Stimulated activated CD8-positive, alpha-beta memory T cell treated with anti-CD3 and anti-CD28 coated beads, Interleukin-7, amount 100 ng/mL, for 24 hours (primary cell): ENCODE results near the gene QARS1.

ENCODE experiments used
- DNase-seq: peaks from one replicate; pipeline ENCODE4 v3.0.0-alpha.2; 2020; ENCODE audit warnings: low read depth

The QARS1 gene

DNA sequence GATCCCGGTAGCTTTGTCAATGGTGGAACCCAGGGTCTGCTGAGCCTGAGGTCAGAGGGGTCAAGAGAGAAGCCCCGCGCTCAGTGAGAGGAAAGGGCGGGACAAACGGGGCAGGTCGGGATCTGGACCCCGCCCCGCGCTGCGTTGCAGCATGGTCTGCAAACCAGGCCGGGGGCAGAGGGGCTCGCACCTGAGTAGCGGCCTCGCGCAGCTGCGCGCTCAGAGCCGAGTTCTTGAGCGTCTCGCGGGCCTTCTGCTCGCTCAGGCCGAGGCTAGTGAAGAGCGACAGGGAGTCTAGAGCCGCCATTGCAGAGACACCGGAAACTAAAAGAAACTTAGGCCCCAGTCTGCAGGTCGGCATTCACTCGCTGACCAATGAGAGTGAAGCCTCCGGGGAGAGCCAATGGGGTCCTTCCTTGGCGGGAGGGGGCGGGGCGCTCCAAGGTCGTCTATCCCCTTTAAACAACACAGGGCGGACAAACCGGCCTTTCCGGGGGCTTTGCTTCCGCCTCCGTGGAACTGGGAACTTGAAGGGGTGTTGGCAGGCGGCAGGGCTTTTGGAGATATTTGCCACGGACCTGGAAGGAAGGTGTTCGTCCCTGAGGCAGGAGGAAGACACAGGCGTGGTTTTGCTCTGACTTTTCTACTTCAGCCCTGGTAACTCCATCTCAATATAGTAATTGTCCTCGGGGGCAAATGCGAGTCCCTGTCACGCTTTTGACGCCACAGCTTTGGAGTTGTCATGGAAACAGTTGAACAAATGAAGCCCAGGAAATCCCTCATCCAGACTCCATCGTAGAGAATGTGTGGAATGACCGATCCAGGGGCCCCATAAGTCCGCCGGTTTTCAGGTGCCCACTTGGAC, at the start of gene QARS1:
Gene QARS1, minus strand, starts transcription at position 331 of the 865 bp plus-strand sequence. Its CDS starts 24 bp downstream, at position 307.
- peak; percentile 83 for DNase-seq

DNA sequence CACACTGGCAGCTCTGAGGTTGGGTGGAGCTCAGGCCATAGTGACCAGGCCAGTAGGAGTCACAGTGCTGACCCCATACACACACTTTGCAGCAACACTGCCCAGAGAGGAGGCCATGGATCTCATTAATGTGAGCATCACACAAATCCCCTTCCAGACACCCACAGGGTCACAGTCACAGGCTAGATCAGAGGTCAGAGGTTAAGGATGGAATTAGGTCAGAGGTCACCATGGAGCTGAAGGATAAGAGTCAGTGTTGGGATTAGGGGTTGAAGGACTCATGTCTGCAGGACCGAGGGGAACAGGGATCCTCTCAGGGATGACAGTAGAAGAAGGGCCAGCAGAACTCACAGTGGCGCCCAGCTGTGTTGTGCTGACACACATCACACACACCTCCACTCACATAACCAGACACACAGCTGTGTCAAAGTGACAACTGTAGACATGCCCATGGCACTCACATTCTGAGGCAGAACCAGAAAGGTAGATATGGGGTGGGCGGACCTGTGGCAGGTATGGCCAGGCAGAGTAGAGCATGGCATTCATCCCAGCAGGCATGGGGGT, 48.9 kb upstream of the QARS1 start:
- DNase-seq, result no peak

DNA sequence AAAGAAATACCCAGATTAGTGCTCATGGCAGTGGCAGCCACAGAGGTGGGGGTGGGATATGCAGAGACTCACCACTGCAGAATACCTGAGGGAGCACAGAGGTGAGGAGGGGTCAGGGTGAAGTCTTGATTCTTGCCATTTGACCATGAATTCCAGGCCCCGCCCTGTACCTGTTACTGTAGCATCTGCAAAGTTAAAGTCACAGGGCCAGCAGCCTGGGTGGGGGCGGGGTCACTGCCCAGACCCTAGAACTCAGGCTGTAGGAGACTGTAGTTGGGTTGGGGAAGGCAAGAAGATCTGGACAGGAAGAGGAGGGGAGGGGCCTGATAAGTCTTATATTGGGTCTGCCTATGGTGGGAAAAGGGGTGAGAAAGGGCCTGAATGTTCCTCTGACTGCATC, 47.1 kb upstream of the QARS1 start:
- no peak for DNase-seq

DNA sequence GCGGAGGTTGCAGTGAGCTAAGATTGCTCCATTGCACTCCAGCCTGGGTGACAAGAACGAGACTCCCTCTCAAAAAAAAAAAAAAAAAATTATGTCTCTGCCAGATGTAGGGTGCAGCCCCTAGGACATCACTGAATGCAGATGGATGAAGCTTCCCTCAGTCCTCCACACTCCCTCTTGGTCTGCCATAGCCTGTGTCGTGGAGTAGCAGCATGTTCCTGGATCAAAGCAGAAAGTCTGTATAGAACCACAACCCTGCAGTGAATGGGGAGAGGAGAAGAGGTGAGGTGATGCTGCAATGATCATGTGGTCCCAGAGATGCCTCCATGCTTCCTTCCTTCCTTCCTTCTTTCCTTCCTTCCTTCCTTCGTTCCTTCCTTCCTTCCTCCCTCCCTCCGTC, 43.6 kb upstream of the QARS1 start:
- DNase-seq, result no peak

DNA sequence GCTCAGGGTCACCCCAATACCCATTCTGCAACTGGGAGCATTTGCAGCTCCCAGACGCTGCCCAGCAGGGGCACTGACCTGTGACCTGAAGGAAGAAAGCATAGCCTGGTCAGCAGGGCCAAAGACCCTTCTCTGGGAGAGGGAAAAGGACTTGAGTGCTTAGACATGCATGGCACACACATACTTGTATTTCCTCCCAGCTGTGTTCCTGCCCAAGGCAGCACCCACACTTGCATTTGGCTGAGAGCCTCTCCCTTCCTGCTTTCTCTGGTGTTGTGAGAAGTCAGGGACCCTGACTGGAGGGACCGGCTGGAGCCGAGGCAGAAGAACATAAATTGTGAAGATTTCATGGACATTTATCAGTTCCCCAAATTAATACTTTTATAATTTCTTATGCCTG, 35.5 kb upstream of the QARS1 start:
- DNase-seq, result no peak

DNA sequence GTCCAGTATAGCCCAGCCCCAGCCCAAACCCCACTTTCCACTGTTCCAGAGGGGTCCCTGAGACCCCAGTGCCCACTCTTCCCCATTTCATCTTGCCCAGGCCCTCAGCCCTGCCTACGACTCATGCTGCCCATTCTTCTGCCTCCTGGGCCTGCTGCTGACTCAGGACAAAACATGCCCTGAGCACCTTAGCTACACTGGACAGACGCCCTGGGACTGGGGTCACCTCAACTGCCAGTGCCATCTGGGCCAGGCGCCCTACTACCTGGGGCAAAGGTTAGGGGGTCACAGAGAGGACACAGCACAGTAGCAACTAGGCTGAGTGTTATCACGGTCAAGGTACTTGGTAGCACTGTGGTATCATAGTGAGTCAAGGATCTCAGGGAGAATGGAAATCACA, 30.9 kb upstream of the QARS1 start:
- no peak for DNase-seq

DNA sequence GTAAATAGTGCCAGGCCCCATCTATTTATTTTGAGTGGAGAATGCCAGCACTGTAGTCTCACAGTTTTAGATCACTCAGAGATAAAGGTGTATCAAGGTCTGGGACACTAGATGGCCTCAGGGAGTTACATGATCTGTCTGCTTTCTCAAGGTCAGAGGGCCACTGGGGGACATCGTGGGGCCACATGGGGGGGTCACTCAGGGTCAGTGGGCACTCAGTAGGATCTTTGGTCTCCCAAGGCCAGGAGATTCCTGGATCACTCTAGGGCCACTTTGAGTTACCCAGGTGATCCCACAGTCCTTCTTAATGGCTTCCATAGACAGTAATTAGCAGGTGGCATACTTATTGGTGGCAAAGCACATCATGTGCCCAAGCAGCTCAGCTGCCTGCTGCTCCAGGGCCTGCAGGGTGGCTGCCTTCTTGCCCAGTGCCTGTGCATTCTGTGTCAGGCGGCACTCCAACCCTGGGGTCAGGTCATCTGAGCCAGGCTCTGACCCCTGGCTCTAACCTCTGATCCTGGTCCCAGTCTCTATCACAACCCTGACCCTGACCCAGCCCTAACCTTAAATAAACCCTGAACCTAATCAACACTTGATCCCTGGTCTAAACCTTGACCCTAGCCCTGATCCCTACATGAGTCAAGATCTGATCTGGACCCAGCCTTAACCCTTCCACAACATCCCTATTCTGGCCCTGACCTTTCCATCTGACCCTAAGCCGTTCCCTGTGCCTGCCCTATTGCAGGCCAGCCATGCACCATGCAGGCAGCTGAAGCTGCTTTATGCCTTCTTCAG, 30.1 kb upstream of the QARS1 start:
- no peak for DNase-seq

DNA sequence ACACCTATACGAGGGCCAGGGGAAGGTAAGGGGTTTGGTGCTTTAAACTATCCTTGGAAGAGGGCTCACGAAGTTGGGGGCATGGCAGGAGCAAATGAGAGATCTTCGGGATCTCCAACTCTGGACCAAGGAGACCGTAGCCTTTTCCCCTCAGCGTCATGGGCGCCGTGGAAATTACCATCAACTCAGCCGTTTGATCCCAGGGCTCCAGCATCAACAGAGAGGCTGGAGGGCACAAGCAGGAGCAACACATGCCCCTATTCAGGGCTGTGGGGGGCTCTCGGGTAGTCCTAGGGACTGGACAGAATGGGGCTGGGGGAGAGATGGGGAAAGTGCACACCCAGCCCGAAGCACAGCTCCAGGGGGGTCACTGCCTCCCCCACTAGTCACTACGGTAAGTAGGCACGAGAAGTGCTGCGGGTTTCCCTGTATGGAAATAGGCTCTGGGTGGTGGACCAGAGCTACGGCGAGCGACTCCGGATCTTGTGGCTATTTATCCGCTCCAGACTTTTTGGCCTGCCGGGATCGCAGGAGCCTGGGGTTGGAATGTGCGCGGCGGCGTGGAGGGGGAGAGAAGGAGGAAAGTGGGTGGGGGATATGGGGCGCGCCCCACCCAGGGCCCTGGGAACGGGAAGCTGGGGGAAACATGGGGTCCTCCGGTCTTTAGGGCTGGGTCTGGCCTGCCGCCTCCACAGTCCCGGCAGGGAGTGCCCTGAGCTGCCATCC, 28.8 kb upstream of the QARS1 start:
- DNase-seq, result no peak

DNA sequence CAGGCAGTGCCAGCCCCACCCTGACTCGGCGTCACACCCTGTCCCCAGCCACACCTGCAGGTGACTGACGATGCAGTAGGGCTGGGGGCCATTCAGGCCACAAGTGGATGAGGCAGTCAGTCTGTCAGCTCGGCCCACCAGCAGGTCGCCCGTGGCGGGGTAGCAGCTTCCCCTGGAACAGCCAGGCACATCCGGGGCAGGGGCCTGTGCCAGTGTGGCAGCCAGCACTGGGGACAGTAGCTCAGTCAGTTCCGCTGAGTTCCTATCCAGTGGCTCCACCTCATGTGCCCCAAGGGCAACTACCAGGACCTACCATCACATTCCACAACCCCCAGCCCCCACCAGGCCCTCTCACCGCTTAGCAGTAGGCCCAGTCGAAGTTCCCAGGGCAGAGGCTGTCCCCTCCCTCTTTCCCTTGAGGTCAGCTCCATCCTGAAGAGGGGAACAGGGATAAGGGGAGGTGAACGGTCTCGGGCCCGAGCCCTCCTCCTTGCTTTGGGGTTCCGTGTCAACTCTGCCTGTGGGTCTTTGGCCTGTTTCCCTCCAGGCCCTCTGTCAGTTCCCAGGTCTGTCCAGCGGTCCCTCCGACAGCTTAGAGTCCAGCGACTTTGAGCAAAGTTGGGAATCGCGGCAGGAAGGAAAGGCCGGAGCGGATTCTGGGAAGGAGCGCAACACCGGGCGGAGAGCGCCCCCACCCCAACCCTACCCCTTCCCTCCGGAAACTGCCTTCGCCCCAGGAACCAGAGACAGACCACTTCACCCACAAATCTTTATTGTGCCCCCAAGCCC, 28.1 kb upstream of the QARS1 start, which contains the start of gene LAMB2:
Gene LAMB2, minus strand, starts transcription at position 614 of the 789 bp plus-strand sequence. Its CDS starts 183 bp downstream, at position 431.
- no peak for DNase-seq

DNA sequence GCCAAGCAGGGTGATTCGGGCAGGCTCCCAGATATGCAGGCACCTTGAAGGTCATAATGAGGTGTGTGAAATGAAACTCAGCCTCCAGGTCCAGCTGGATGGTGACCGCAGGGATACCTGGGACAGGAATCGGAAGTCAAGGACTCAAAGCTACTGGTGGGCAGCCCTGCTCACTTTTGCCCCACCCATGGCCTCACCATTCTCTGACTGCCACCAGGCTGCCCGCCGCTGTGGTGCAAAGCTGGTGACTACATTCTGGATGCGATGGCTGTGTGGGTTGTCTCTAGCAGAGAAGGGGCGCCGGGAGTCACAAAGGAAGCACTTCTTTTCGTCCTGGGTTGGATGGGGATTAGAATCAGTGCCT, 27.5 kb upstream of the QARS1 start:
- DNase-seq, result no peak

DNA sequence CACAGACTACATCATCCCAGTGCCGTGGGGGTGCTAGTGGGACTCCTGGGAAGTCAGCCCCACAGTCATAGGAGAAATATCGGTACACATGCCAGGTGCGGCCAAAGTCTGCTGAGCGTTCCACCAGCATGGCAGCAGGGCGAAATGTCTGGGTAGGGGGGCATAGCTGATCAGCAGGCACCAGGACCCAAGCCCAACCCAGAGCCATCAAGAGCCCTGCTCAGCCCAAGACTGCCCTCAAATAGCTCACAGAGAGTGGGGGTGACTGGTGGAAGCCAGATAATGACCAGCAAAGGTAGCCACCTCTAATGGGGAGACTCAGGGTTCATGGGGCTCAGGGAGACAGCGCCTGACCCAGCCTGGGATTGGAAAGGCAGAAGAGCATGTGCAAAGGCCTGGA, 27.0 kb upstream of the QARS1 start:
- no peak for DNase-seq

DNA sequence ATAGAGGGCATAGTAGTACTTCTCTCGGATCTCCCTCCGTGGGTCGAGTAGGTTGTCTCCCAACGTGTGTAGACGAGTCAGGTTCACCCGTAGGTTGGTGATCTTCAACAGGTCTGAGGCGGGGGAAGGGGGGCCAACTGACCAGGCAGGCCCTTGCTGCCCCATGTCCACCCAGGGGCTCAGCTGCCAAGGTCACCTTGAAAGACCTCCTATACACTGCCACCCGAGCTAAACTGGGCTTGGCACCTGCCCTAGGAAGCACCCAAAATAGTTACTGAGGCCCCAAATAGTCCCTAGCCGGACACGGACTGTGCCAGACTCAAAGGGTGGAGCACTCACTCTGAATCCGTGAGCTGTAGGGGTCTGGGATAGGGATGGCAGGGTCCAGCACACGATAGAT, 26.5 kb upstream of the QARS1 start:
- no peak for DNase-seq

DNA sequence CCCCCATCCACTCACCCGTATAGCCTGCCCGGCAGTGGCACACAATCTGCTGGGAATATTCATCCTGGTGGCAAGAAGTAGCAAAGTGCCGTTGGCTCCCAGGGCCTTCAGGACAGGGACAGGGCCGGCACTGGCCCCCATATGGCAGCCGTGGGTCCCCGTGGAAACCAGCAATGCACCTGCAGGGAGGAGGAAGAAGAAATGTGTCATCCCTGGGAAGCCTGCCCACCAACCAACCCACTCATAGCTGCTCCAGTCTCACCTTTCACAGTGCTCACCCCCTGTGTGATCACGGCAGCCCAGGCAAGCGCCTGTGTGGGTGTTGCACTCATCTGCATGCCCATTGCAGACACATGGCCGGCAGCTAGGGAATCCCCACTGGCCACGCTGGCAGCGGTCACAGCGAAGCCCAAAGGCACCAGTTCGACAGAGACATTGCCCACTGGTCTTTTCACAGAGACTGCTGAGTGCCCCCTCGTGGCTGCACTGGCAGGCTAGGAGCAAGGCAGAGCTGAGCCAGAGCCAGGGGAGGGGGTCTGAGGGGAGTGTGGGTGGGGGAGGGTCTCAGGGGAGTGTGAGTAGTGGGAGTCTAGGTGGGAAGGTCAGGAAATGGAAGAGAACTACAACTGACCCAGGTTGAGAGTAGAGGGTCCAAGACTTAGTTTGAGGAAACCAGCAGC, 20.6 kb upstream of the QARS1 start:
- DNase-seq, result no peak

DNA sequence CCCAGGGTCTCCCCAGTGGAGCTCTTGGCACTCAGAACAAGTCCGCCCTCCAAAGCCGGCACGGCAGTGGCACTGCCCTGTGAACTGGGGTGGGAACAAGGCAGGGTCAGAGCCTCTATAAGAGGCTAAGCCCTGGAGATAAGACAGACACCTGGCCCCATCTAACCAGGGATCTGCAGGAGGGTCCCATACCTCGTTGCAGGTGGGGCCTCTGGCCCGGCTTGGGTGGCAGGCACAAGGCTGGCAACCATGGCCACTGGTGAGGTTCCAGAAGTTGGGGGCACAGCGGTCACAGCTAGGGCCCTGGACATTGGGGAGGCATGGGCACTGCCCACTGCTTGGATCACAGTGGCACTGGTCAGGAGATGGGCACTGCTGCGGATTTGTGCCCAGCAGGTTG, 19.6 kb upstream of the QARS1 start:
- no peak for DNase-seq

DNA sequence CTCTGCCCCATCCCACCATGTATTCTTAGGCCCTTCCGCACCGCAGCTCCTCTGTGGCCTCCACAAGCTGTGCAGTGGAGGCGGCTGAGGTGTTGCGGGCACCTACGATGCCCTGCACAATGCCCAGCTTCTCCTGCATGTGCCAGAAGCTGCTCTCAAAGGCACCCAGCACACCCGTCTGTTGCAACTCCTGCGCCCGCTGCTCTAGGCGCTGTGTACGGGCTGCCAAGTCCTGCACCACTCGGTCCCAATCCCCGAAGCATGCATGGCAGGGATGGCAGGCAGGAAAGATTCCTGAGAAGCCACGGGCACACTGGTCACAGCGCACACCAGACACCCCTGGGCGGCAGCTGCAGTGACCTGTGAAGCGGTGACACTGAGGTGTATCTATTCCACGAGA, 19.1 kb upstream of the QARS1 start:
- DNase-seq, result no peak

DNA sequence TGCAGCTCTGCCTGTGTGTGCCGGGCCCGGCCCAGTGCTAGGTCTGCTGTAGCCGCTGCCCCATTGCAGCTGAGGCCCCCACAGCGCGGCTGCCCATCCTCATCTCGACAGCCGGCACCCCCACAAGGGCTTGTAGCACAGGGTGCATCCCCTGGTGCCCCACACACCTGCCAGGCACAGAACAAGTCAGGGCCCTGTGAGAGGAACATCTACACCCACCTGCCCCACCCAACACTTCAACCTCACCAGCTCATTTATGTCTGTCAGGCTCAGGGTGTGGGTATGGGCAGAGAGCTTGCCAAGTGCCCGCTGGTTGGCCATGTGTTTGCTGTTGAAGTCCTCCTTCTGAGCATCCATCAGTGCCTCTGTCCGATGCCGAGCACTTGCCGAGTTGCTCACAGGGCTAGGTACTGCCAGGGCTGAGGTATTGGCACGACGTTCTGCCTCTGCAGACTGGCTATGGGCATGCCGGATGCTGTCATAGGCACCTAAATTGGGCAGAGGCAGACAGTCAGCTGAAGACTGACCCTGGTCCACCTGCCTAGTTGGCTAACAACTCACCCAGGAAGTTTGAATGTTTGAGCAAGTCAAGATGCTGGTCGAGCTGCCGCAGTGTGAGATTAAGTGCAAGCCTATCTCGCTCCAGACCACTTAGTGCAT, 18.5 kb upstream of the QARS1 start:
- DNase-seq, result no peak

DNA sequence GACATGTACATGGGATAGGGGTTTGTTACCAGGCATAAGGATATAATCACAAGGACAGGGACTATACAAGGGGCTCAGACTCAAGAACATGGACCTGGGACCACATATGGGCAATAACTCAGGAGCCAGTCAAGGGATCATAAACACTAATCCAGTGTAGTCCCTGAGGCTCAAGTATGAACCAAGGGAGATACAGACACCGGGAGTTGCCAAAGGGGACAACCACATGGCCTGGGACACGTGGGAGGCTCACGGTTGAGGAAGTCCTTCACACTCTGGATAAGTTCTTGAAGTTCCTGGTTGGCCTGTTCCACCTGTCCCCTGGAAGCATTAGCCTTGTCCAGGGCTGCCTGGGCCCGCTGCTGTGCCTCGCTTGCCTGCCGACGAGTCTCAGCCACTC, 17.9 kb upstream of the QARS1 start:
- no peak for DNase-seq

DNA sequence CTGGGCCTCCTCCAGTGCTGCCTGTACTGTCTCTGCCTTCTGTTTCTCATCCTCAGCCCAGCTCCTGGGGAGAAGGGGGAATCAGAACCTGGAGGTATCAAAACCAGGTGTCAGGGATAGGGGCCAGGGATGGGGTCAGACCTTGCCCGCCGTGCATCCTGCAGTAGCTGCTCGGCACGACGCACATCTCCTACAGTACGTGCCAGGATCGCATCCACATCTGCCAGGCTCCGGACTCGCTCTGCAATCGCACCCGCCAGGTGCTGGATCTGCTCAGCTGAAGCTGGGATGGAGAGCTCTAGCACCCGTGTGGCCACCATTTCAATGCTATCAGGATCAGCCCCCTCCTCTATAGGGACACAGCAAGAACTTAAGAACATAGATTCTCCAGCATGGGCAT, 17.5 kb upstream of the QARS1 start:
- DNase-seq, result no peak

DNA sequence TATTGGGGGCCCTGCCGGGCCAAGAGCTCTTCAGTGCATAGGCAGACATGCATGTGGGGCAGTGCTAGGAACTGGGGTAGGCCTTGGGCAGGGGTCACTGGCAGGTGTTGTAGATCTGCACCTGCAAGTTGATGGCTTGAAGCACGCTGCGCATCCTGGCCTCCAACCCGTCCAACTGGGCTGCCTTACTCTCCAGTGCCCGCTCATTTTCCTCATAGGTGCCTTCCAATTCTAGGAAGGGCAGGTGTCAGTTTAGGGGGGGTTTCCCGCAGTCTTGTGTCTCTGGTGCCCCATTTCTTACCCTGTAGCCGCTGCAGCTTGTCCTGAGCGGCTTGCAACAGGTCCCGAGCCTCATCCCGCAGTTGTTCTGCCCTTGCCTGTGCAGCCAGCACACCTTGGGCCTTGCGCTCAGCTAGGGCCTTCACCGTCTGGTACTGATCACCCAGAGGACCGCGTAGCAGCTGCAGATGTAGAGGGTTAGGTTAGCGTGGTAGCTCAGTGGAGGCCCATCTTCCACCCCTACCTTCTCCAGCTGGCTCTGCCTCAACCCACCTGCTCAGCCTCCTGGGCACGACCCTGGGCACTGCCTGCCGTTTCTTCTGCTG, 16.7 kb upstream of the QARS1 start:
- DNase-seq, result no peak
